ENCODE data around the gene FOXO3.
"Not testable (repeated sequence)": the region's sequence is repeated elsewhere in the genome, so short reads cannot be mapped to it uniquely, and the experiment has no call there.

FOXO3 gene

DNA sequence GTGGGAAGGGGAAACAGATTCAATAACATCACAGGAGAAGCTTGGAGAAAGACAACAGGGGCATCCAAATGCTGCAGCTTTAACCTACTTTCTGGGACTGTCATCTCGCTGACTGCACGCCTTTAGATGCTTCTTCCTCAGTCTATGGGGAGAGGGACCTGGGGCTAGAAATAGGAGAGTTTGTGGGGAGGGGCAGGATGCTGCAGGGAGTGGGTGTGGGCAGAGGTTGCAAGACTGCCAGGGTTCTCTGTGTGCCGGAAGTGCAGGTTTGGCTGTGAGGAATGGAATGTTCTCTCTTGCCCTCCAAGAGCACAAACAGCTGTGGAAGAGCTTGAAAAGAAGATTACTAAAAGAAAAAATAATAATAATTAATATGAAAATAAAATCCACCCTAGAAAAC, 93.2 kb downstream of the FOXO3 start:
- in situ Hi-C loops (cut with MboI; ENCODE audit: low sequenced_read_pairs) = no loop called here

DNA sequence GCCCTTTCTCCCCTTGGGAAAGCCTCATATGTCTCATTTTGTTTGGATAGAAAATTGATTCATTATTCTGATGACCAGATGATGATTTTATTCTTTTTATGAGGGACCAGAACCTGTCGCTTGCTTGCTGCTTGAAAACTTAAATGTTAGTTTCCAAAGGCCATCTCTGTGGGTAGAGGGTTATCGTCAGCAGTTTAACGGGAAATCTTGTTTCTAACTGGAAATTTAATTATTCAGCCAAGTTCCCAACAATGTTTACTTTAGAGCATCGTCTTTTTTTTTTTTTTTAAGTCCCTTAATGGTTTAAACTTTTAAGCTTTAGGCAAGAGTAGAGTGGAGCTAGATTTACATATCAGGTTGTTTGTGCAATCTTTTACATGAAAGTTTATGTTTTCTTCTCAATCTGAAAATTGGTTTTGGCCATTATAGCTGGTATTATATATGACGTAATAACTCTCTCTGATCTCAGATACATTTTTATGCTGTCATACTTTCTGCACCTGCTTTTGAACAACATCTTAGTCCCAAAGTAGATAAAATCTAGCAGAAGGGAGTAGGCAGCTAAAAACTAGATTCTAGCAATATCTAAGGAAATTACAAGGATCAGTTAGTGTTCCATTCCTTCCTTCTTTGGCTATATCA, 93.9 kb downstream of the FOXO3 start:
- in situ Hi-C loops (cut with MboI; ENCODE audit: low sequenced_read_pairs) = no loop called here

DNA sequence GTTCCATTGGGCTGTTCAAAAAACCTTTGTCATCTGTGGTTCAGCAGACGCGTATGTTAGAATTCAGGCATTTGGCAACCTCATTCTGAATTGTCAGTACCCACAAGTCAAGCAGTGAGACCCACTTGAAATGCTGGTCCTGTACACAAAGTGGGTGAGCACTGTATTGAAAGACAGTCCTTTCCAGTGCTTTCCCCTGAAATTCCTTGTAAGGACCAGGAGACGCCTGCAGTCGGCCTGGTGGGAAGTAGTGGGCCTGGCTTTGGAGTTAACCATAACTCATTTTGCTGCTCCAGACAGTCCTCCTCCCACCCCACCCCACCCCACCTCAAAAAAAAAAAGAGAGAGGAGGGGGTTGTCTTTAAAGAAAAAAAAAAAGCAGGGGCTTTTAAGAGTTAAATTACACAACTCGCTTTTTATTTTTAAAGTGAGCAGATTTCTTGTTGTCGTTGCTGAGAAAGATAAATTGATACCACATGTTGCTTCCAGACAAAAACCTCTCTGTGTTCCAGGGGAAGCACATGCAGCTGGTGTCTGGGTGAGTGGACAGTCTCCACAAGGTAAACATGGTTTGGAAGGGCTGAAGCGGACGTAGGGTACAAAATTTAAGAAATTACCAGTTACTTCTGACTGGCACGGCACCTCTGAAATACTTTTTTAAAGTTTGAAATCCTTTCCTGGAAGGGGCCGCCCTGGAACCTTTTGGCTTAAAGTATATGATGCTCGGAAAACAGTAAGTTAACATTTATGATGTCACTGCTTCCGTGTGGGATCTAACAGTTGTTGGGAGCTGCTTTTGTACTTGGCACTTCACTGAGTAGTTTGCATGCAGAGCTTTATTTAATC, 95.3 kb downstream of the FOXO3 start:
- in situ Hi-C loops (cut with MboI; ENCODE audit: low sequenced_read_pairs) = no loop called here

DNA sequence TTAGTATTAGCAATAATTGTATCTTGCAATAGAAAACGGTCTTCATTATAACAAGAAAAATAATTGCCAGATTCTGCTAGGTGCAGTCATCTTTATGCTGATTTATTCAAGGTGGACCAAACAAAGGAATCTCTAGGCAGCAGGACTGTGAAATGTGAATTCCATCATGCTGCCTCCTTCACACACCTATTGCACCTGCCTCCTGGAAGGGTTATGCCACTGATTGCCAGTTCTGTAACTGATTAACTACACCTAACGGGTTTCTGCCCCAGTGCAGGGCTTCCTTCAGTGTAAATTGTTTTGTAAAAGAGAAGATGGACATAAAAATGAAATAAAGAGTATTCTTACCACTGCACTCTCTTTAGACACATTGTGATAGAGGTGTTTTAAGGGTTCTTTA, 96.1 kb downstream of the FOXO3 start:
- in situ Hi-C loops (cut with MboI; ENCODE audit: low sequenced_read_pairs) = no loop called here

DNA sequence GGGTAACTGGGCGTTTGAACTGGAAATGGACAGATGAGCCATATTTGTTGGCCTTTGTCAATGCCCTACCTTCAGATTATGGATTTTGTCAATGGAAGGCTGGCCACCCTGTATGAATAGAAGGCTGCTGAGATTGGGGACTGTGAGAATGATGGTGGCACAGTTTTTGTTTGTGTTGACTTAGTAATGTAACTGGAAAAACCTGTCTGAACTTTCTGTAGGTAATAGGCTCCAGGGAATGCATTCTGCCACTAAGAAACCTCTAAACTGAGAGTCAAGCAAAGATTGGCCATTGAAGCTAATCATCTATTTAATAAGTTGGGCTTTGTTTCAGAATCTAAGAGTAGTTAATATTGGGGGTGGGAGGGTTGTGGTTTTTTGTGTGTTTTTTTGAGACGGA, 97.5 kb downstream of the FOXO3 start:
- in situ Hi-C loops (cut with MboI; ENCODE audit: low sequenced_read_pairs) = no loop called here

DNA sequence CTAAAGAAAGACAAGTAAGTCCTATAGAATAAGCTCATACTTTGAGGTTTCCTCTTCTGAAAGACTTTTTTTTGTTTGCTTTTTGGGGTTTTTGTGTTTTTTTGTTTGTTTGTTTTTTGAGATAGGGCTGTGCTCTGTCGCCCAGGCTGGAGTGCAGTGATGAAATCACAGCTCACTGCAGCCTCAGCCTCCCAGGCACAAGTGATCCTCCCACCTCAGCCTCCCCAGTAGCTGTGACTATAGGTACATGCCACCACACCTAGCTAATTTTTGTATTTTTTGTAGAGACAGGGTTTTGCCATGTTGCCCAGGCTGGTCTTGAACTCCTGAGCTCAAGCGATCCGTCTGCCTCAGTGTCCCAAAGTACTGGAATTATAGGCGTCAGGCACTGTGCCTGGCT, 98.1 kb downstream of the FOXO3 start:
- in situ Hi-C loops (cut with MboI; ENCODE audit: low sequenced_read_pairs) = not testable (repeated sequence)

DNA sequence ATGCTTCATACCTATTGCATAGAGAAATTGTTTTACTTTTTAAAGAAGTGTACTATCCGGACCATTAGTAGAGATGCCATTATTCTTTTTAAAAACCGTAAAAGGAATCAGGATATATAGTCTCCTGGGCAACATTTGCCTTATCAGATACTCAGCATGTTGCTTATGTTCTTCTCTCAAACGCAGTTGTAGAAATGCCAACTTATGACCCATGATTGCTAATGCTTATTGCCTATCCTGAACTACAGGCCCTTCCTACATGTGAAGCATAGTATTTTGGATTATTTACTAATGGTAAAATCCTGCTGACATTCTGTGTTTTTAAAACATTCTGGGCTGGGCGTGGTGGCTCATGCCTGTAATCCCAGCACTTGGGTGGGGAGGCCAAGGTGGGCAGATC, 99.5 kb downstream of the FOXO3 start:
- in situ Hi-C loops (cut with MboI; ENCODE audit: low sequenced_read_pairs) = no loop called here

DNA sequence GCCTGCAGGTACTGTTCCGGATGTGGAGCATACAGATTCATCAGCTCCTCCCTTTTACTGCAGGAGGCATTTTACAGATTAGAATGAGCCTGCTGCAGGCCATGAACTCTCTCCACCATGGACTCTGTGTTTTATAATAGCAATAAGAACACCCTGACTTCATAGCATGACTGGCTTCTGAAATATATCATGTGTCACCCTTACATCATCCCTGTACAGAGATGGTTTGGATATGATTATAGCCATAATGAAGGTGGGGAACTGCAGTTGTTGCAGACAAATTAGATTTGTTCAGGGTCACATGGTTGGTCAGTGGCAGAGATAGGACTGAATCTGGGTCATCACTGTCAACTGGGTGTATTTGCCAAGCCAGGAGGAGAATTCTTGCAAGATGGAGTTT, 100.7 kb downstream of the FOXO3 start:
- in situ Hi-C loops (cut with MboI; ENCODE audit: low sequenced_read_pairs) = no loop called here

DNA sequence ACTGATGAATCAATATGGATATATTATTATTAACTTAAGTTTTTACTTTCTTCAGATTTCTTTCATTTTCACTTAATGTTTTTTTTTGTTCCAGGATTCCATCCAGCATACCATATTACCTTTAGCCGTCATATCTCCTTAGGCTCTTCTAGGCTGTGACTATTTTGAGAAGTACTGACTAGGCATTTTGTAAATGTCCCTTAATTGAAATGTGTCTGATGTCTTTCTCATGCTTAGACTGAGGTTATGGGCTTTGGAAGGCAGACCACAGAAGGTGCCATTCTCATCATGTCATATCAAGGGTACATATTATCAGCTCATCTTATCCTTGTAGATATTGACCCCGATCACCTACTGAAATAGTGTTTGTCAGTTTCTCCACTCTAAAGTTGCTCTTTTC, 101.3 kb downstream of the FOXO3 start:
- in situ Hi-C loops (cut with MboI; ENCODE audit: low sequenced_read_pairs) = no loop called here

DNA sequence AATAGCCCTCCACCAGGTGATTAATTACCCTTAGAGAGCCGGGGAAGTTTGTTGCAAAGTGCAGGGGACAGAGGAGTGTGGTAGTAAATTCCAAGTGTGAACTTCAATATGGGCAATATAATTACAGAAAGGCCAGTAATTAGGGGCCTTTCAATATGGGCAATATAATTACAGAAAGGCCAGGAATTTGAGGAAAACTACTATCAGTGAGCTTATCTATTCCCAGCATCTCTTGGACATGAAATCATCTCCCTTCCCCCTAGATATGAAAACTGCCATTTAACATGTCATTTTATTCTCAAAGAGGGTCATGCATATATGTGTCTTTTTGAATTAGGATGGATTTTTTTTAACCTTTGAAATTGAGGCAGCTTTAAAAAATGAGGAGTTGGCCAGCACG, 102.0 kb downstream of the FOXO3 start:
- in situ Hi-C loops (cut with MboI; ENCODE audit: low sequenced_read_pairs) = no loop called here

DNA sequence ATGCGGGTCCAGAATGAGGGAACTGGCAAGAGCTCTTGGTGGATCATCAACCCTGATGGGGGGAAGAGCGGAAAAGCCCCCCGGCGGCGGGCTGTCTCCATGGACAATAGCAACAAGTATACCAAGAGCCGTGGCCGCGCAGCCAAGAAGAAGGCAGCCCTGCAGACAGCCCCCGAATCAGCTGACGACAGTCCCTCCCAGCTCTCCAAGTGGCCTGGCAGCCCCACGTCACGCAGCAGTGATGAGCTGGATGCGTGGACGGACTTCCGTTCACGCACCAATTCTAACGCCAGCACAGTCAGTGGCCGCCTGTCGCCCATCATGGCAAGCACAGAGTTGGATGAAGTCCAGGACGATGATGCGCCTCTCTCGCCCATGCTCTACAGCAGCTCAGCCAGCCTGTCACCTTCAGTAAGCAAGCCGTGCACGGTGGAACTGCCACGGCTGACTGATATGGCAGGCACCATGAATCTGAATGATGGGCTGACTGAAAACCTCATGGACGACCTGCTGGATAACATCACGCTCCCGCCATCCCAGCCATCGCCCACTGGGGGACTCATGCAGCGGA, 102.9 kb downstream of the FOXO3 start:
- in situ Hi-C loops (cut with MboI; ENCODE audit: low sequenced_read_pairs) = not testable (repeated sequence)

DNA sequence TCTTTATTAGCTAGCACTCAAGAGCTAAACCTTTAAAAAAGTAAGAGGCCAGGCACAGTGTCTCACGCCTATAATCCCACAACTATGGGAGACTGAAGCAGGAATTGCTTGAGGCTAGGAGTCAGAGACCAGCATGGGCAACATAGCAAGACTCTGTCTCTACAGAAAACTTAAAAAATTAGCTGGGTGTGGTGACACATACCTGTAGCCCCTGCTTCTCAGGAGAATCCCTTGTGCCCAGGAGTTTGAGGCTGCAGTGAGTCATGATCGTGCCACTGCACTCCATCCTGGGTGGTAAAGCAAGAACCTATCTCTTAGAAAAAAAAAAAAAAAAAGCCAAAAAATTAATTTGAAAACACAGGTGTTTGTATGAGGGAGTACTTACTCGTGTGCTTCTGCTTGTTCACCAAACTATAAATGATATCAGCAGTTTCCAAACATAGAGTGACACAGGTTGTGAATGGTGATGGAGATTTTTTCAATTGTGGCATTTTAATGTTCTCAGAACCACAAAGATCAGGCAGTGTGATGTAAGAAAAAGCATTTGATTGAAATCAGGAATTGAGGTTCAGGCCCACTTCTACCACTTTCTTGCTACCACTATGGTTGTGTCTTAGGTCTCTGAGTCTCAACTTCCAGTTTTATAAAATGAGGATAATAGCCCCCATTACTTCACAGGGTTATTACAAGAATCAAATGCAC, 104.9 kb downstream of the FOXO3 start:
- in situ Hi-C loops (cut with MboI; ENCODE audit: low sequenced_read_pairs) = no loop called here

DNA sequence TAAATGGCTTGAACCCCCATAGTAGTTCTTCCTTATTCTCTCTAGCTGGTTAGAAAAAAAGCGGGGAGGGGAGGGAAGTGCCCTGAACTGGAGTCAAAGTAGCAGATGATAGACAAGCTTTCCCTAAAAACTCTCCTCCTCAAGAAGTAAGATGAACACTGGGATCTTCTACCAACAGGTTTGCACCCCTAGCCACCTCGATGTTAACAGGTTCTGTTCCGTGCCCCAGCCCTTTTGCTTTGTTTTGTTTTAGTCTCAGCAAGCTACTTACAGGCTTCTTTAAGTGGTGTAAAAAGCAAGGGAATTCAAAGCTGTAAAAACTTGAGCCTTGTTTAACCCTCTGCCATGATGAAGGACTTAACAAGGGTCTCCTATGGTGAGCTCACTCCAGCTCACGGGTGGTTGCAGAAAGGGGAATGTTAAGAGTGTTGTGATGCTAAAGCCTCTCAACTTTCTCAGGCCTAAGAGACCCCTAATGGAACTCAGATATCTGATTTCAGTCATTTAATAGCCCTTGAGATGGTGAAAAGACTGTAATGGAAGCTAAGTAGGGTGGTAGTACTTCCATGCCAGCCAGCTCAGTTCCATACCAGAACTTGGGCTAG, 106.0 kb downstream of the FOXO3 start:
- in situ Hi-C loops (cut with MboI; ENCODE audit: low sequenced_read_pairs) = no loop called here

DNA sequence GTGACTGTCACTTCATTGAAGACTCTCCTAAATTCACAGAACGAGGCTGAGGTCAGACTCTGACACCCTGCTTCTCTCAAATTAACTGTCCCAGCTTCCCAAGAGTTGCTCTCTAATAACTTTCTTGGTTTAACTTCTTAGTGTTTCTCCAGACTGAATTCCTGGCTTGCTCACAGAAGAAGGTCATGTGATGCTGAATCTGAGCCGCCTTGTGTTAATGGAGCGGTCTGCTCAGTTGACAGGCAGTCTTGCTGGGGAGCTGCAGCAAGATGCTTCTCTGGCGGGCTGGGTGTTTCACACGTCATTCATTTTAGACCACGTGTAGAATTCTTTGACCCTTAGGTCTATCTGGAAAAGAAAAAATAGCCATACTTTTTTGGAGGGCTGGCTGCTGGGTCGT, 107.3 kb downstream of the FOXO3 start:
- in situ Hi-C loops (cut with MboI; ENCODE audit: low sequenced_read_pairs) = no loop called here

DNA sequence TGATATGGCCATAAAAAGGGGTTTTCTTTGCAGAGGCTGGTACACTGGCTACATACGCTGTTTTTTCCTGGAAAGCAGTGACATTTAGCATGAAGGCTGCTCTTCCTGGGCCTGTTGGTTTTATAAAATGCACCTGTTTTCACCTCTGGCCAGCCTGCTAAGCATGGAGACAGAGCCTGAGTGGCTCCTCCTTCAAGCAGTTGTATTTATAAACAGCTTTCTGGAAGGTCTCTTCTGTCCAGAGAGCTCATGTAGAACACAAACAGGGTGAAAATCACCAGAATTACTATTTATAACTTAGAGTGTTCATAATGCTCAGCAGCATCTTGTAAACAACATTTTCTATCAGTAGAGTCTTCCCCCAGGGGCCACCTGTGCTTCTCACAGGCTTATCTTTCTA, 109.0 kb downstream of the FOXO3 start:
- in situ Hi-C loops (cut with MboI; ENCODE audit: low sequenced_read_pairs) = no loop called here

DNA sequence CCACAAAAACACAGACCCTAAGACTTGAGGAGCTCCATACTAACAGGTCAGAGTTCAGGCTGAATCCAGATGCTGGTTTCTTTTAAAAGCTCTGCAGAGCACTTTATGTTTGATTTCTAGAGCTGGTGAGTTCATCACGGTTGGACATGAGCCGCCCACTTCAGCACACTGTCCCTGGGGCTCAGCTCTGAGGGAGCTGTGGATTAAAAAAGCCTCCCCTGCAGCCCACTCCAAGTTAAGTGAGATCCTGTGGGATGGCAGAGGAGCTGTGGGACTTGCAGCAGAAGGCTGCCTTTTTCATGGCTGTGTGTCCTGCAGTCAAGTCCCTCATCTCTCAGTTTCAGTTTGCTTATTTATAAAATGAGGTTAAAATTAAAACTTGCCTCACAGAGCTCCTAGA, 110.5 kb downstream of the FOXO3 start:
- in situ Hi-C loops (cut with MboI; ENCODE audit: low sequenced_read_pairs) = no loop called here

DNA sequence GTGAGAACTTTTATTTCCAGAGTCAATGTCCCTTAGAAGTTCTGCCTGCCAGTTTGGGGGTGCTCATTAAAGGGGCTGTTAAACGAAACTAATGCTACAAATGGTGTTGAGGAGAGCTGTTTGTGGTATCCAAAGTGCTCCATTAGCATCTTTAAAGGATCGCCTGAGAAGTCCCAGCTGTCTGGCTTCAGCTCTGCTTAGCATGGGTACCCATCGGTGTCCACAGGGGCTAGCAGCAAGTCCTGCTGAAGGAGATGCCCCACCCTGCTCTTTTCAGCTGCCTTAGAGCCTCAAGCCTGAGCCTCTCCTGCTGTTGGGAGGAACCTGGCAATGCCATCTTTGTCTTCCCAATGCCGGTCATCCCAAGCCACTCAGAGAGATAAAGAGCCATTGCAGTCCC, 111.1 kb downstream of the FOXO3 start:
- in situ Hi-C loops (cut with MboI; ENCODE audit: low sequenced_read_pairs) = no loop called here

DNA sequence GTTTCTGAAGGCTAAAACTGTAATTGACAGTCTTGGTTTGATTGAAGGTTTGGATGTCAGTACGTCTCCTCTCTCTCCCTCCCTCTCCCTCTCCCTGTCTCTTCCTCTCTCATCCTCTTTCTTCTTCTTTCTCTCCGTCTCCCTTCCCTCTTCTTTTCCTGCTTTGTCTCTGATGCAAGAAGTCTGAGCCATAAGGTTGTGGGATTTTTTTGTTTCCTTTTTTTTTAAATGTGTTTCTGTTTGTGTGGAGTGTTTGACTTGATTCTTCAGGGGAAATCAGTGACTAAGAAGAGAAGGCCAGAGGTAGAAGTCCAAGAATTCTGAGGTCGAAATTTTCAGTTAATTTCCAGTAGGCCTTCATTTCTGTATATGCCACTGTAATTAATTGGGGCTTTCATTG, 111.9 kb downstream of the FOXO3 start:
- in situ Hi-C loops (cut with MboI; ENCODE audit: low sequenced_read_pairs) = no loop called here

DNA sequence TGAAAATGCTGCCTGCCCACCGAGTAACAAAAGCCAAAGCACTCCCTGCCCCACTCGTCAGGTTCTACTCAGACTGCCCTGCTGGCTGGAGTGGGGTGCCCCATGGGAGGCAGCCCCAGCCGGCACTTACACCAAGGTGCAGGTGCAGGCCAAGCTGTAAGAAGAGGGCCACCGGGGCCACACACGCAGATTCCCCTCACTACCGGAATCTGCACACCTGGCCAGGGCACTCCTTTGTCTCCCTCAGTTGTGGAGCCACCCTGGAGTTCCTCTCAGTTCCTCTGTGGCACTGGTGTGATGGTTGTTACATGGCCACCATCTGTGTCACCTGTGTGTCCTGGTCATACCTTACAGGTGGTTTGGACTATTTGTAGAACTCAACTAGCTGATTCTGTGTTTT, 112.4 kb downstream of the FOXO3 start:
- in situ Hi-C loops (cut with MboI; ENCODE audit: low sequenced_read_pairs) = no loop called here

DNA sequence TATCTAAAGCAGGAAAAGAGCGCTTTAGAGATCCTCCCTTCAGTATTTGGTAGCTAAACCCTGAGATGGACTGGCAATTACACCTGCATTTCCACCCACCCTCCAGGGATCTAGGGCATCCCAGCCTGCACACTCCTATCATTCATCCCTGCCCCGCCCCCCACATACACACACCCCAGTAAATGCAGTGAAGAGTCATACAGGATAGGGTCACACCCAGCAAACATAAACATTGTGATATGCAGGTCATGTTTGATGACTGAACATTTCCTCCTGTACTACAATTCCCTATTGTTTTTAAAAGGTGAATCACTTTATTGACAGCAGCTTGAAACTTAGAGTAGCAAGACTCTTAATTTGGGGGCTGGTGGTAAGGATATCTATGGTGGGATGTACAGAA, 112.9 kb downstream of the FOXO3 start:
- in situ Hi-C loops (cut with MboI; ENCODE audit: low sequenced_read_pairs) = no loop called here
